ENCODE results near the gene VPREB3. TPM values are rescaled to one million over a fixed set of nuclear protein-coding genes. Genes with fewer than 3 reads are reported as not detected.

The VPREB3 gene
- total and polyA plus RNA-seq, 8 donors: 0.34 to 1.4 (median 0.87) TPM; not detected in 3

GRCh38 chr22:23713696-23714595 lies 40.3 kb downstream of the VPREB3 start:
- Histone ChIP-seq H3K27me3 (no peaks in the 10 kb centered on the region), H3K4me3 (no peak overlapping the region), H3K4me1 (peaks cover 6 to 22% of the 10 kb centered on the region in 2 donors), H3K9me3 (no peaks in the 10 kb centered on the region), H3K27ac (no peak overlapping the region), H3K36me3 (peaks cover 0 to 63% of the 10 kb centered on the region in 2 donors)
- TF ChIP-seq, protein P1, sequence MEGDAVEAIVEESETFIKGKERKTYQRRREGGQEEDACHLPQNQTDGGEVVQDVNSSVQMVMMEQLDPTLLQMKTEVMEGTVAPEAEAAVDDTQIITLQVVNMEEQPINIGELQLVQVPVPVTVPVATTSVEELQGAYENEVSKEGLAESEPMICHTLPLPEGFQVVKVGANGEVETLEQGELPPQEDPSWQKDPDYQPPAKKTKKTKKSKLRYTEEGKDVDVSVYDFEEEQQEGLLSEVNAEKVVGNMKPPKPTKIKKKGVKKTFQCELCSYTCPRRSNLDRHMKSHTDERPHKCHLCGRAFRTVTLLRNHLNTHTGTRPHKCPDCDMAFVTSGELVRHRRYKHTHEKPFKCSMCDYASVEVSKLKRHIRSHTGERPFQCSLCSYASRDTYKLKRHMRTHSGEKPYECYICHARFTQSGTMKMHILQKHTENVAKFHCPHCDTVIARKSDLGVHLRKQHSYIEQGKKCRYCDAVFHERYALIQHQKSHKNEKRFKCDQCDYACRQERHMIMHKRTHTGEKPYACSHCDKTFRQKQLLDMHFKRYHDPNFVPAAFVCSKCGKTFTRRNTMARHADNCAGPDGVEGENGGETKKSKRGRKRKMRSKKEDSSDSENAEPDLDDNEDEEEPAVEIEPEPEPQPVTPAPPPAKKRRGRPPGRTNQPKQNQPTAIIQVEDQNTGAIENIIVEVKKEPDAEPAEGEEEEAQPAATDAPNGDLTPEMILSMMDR (IDR thresholded peaks at IDR 0.05): no peak
- DNase-seq: peak in 1 of 4 donors; percentile 50
- intact Hi-C loops (cut with DNase I): no loop called here
- ATAC-seq: no peak

DNA sequence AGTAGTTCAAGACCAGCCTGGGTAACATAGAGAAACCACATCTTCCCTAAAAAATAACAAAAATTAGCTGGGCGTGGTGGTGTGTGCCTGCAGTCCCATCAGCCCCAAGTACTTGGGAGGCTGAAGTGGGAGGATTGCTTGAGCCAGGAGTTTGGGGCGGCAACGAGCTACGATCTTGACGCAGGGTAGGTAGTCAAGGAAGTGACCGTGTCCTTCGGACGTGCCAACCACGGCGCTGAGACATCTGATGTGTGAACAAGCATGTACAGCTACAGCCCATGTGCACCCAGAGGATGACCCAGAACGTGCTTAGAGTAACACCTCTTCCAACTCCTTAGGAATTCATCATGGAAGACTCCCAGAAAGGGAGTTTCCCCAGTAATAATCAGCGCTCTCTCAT lies 42.0 kb downstream of the VPREB3 start:
- intact Hi-C loops (cut with DNase I): no loop called here
- Histone ChIP-seq H3K36me3 (peaks cover 0 to 80% of the 10 kb centered on the region in 2 donors), H3K27me3 (no peaks in the 10 kb centered on the region), H3K27ac (no peak overlapping the region), H3K4me3 (no peak overlapping the region), H3K4me1 (peaks cover 3 to 18% of the 10 kb centered on the region in 2 donors), H3K9me3 (no peaks in the 10 kb centered on the region)
- ATAC-seq (no peak), DNase-seq (peak in 1 of 4 donors; percentile 50)
- TF ChIP-seq, protein P1 (IDR thresholded peaks at IDR 0.05): no peak

DNA sequence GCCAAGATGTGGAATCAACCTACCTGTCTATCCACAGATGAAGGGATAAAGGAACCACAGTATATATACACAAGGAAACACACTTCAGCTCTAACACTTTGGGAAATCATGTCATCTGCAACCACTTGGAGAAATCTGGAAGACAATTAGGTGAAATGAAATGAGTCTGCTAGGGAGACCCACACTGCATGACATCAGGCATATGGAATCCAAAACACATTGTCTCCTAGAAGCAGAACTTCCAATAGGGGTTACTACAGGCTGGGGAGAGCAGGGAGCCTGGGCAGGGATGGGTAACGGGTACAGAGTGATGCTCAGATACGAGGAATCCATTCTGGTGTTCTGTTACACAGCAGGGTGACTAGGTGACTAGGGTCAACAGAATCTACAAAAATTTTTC lies 45.1 kb downstream of the VPREB3 start:
- DNase-seq: no peak
- H3K27me3 ChIP-seq: no peaks in the 10 kb centered on the region
- H3K36me3 ChIP-seq: peaks cover 0 to 100% of the 10 kb centered on the region in 2 donors
- no peak for ATAC-seq
- intact Hi-C loops (cut with DNase I): no loop called here
- TF ChIP-seq, protein P1 (IDR thresholded peaks at IDR 0.05): no peak
- H3K4me3 ChIP-seq: no peak overlapping the region
- H3K27ac ChIP-seq: no peak overlapping the region
- H3K9me3 ChIP-seq: no peaks in the 10 kb centered on the region
- H3K4me1 ChIP-seq: no peaks in the 10 kb centered on the region

DNA sequence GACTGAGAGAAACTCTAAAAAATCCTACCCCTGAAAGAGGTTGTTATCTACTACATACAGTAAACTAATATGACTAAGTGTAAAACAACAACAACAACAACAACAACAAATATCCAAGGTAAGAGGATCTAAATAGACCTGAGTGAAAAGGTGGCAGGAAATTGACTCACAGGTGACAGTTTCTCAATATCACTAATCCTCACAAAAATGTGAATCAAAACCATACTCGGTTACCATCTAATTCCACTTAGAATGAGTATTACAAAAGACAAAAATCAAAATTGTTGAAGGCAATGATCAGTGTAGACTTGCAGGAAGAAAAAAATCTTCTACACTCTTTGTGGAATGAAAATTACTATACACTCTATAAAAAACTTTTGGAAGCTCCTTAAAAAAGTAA lies 46.0 kb downstream of the VPREB3 start:
- intact Hi-C loops (cut with DNase I): no loop called here
- Histone ChIP-seq H3K4me1 (no peaks in the 10 kb centered on the region), H3K36me3 (peaks cover 0 to 98% of the 10 kb centered on the region in 2 donors), H3K27me3 (no peaks in the 10 kb centered on the region), H3K27ac (no peak overlapping the region), H3K9me3 (no peaks in the 10 kb centered on the region), H3K4me3 (no peak overlapping the region)
- ATAC-seq (no peak), DNase-seq (no peak)
- TF ChIP-seq, protein P1 (IDR thresholded peaks at IDR 0.05): no peak

GRCh38 chr22:23705358-23705757 lies 48.9 kb downstream of the VPREB3 start:
- TF ChIP-seq, protein P1 (IDR thresholded peaks at IDR 0.05): no peak
- DNase-seq (no peak), ATAC-seq (no peak)
- Histone ChIP-seq H3K27me3 (no peaks in the 10 kb centered on the region), H3K4me3 (no peak overlapping the region), H3K27ac (no peak overlapping the region), H3K36me3 (peaks cover 0 to 94% of the 10 kb centered on the region in 2 donors), H3K4me1 (no peaks in the 10 kb centered on the region), H3K9me3 (no peaks in the 10 kb centered on the region)
- intact Hi-C loops (cut with DNase I): no loop called here
